ENCODE data around the gene XBP1.

The XBP1 gene

DNA sequence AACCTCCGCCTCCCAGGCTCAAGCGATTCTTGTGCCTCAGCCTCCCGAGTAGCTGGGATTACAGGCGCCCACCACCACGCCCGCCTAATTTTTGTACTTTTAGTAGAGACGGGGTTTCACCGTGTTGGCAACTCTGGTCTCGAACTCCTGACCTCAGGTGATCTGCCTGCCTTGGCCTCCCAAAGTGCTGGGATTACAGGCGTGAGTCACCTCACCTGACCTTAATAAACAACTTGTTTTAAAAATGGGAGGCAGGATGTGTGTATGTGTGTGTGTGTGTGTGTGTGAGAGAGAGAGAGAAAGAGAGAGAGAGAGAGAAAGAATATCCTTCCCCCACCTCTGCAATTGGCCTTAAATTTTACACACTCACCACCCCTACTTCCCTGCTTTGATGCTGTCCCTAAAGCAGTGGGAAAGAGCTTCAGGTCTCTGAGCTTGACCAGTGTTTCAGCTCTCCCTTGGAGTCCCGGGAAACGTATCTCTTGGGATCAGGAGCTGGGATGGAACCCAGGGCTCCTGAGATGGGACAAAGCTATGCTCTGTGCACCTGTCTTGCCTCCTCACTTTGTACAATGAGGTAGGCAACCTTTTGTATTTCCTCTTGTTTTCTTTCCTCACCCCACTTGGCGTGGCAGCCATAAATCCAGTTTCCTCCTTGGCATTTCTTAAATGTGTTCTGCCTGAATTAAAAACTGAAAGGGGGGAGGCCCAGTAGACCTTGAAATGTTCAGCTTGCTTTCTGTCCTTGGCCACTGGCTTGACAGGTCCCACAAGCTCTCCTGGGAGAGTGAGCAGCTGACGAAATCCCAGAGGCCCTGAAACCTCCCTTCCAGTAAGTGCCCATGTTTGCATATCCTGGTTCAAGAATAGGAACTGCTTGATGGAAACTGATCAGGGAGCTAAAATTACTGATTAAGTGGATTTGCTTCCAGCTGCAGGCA, 17.8 kb upstream of the XBP1 start:
- TF ChIP-seq, protein P1, sequence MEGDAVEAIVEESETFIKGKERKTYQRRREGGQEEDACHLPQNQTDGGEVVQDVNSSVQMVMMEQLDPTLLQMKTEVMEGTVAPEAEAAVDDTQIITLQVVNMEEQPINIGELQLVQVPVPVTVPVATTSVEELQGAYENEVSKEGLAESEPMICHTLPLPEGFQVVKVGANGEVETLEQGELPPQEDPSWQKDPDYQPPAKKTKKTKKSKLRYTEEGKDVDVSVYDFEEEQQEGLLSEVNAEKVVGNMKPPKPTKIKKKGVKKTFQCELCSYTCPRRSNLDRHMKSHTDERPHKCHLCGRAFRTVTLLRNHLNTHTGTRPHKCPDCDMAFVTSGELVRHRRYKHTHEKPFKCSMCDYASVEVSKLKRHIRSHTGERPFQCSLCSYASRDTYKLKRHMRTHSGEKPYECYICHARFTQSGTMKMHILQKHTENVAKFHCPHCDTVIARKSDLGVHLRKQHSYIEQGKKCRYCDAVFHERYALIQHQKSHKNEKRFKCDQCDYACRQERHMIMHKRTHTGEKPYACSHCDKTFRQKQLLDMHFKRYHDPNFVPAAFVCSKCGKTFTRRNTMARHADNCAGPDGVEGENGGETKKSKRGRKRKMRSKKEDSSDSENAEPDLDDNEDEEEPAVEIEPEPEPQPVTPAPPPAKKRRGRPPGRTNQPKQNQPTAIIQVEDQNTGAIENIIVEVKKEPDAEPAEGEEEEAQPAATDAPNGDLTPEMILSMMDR (IDR thresholded peaks at IDR 0.05; ENCODE audit: low read depth, low read length): no peak
- no peak for DNase-seq (ENCODE audit: low read depth in 2 of 2)
- H3K4me3 ChIP-seq (replicated peaks in 1 of 2; ENCODE audit: low read depth in 2 of 2, low read length in 2 of 2): no peak overlapping the region

DNA sequence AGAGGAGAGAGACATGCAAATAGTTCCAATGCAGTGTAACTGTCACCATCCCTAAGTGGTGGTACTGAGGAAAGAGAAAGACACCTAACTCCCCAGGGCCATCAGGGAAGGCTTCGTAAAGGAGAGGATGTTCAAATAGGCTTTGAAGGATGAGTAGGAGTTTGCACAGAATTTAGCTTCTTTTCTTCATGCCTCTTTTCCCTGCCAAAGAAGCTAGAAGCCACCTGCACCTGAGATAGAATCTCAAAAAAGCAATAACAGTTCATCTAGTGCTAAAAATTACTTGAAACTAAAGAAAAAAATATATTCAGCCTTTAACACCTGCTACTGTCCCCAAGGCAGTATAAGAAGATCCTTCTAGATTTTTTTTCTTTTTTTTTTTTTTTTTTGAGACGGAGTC, 16.7 kb upstream of the XBP1 start:
- H3K4me3 ChIP-seq (replicated peaks in 1 of 2; ENCODE audit: low read depth in 2 of 2, low read length in 2 of 2): no peak overlapping the region
- TF ChIP-seq, protein P1 (IDR thresholded peaks at IDR 0.05; ENCODE audit: low read depth, low read length): no peak
- DNase-seq (ENCODE audit: low read depth in 2 of 2): no peak

DNA sequence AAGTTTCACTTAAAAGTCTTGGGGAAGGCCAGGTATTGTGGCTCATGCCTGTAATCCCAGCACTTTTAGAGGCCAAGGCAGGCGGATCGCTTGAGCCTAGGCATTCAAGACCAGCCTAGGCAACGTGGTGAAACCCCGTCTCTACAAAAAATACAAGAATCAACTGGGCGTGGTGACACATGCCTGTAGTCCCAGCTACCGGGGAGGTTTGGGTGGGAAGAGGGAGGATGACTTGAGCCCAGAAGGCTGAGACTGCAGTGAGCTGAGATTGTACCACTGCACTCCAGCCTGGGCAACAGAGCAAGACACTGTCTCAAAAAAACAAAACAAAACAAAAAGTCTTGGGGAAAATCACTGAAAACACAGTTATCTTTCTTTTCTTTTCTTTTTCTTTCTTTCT, 15.4 kb upstream of the XBP1 start:
- H3K4me3 ChIP-seq (replicated peaks in 1 of 2; ENCODE audit: low read depth in 2 of 2, low read length in 2 of 2): no peak overlapping the region
- no peak for DNase-seq (ENCODE audit: low read depth in 2 of 2)
- TF ChIP-seq, protein P1 (IDR thresholded peaks at IDR 0.05; ENCODE audit: low read depth, low read length): no peak

DNA sequence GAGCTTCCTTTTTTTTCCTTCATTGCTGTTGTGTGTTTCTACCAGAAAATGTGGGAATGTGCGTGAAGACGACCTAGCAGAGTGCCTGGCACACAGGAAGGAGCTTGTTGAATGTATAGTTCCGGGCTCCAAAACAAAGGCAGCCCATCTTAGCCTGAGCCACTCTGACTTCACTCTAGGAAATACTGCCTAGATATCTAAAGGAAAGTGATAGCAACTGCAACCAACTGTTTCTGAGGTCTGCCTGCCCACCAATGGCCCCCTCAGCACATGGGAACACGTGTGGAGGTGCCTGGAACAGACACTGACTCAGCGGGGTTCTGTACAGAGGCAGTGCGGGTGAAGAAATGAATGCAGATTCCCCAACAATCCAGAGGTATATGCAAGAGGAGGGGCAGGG, 14.7 kb upstream of the XBP1 start:
- TF ChIP-seq, protein P1 (IDR thresholded peaks at IDR 0.05; ENCODE audit: low read depth, low read length): no peak
- no peak overlapping the region for H3K4me3 ChIP-seq (replicated peaks in 1 of 2; ENCODE audit: low read depth in 2 of 2, low read length in 2 of 2)
- no peak for DNase-seq (ENCODE audit: low read depth in 2 of 2)

DNA sequence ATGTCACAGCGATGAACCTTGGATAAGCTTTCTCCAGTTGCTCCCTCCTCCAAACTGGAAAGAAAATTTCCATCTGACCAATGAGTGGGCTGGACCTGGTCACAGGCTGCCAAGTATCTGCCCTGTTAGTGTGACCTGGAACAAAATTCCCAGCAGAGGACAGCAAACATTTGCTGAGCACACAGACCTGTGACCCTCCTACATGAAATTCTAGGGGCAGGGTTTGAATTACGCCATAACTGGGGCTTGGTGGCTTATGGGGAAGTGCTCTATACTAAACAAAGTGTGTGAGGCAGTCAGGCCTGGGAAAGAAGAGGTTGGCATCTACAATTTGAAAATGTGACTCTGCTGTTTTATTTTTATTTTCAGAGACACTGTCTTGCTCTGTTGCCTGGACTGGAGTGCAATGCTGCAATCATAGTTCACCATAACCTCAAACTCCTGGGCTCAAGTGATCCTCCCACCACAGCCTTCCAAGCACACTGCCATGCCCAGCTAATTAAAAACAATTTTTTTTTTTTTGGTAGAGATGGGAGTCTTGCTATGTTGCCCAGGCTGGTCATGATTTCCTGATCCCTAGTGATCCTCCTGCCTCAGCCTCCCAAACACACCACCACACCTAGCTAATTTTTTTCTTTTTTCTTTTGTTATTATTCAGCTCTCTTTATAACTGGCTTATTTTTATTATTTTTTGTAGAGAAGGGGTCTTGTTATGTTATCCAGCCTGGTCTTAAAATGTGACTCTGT, 13.6 kb upstream of the XBP1 start:
- TF ChIP-seq, protein P1 (IDR thresholded peaks at IDR 0.05; ENCODE audit: low read depth, low read length): no peak
- peak in 1 of 2 donors; percentile 20 for DNase-seq (ENCODE audit: low read depth in 2 of 2)
- H3K4me3 ChIP-seq (replicated peaks in 1 of 2; ENCODE audit: low read depth in 2 of 2, low read length in 2 of 2): no peak overlapping the region

DNA sequence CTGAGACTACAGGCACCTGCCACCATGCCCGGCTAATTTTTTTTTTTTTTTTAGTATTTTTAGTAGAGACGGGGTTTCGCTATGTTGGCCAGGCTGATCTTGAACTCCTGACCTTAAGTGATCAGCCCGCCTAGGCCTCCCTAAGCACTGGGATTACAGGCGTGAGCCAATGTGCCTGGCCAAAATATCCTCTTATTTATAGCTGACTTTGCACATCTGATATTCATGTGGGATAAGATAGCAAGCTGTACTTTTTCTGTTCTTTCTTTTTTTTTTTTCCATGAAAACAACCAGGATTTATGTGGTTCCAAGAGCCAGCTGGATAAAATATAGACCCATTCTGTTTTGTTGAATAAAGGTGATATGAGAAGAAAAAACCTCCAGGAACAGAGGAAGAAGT, 12.1 kb upstream of the XBP1 start:
- H3K4me3 ChIP-seq (replicated peaks in 1 of 2; ENCODE audit: low read depth in 2 of 2, low read length in 2 of 2): no peak overlapping the region
- TF ChIP-seq, protein P1 (IDR thresholded peaks at IDR 0.05; ENCODE audit: low read depth, low read length): no peak
- DNase-seq (ENCODE audit: low read depth in 2 of 2): no peak

All from cardiac fibroblast (primary cell).